HG03060 (cell line): ENCODE data around the gene EFHD1.
"Not testable (repeated sequence)": the region's sequence is repeated elsewhere in the genome, so short reads cannot be mapped to it uniquely, and the experiment has no call there.

ENCODE experiments used
- ATAC-seq: cut with Tn5 transposase; IDR thresholded peaks from one replicate; pipeline ENCODE4 v1.9.1; 2021; ENCODE audit warnings: low read depth, moderate number of reproducible peaks; ENCODE audit not compliant: unreplicated experiment

The EFHD1 gene

GRCh38 chr2:232645061-232645460 lies 11.7 kb downstream of the EFHD1 start:
- no peak for ATAC-seq

- no peak for ATAC-seq
Measured at GRCh38 chr2:232646726-232647125, 13.3 kb downstream of the EFHD1 start.

GRCh38 chr2:232647261-232647660 lies 13.9 kb downstream of the EFHD1 start:
- no peak for ATAC-seq

- ATAC-seq: no peak
Measured at GRCh38 chr2:232649033-232649432, 15.6 kb downstream of the EFHD1 start.

GRCh38 chr2:232652505-232652851 lies 19.1 kb downstream of the EFHD1 start:
- ATAC-seq: no peak

- no peak for ATAC-seq
Measured at GRCh38 chr2:232653441-232653840, 20.0 kb downstream of the EFHD1 start.

- no peak for ATAC-seq
Measured at GRCh38 chr2:232655392-232655791, 22.0 kb downstream of the EFHD1 start.

- no peak for ATAC-seq
Measured at GRCh38 chr2:232658217-232658785, 24.9 kb downstream of the EFHD1 start.

GRCh38 chr2:232659359-232659758 lies 26.0 kb downstream of the EFHD1 start:
- ATAC-seq: no peak

- no peak for ATAC-seq
Measured at GRCh38 chr2:232662486-232663260, 29.3 kb downstream of the EFHD1 start.

GRCh38 chr2:232666051-232666805 lies 32.8 kb downstream of the EFHD1 start:
- no peak for ATAC-seq

GRCh38 chr2:232667989-232668583 lies 34.7 kb downstream of the EFHD1 start:
- no peak for ATAC-seq

- no peak for ATAC-seq
Measured at GRCh38 chr2:232668805-232669444, 35.5 kb downstream of the EFHD1 start.

GRCh38 chr2:232672588-232672987 lies 39.2 kb downstream of the EFHD1 start:
- ATAC-seq: no peak

GRCh38 chr2:232674491-232674890 lies 41.1 kb downstream of the EFHD1 start:
- no peak for ATAC-seq

GRCh38 chr2:232675381-232675780 lies 42.0 kb downstream of the EFHD1 start:
- ATAC-seq: no peak

- ATAC-seq: no peak
Measured at GRCh38 chr2:232680006-232680405, 46.6 kb downstream of the EFHD1 start.

GRCh38 chr2:232681527-232681926 lies 48.1 kb downstream of the EFHD1 start:
- no peak for ATAC-seq

GRCh38 chr2:232683368-232683767 lies 50.0 kb downstream of the EFHD1 start:
- ATAC-seq: no peak

GRCh38 chr2:232685391-232685790 lies 52.0 kb downstream of the EFHD1 start:
- not testable (repeated sequence) for ATAC-seq
